ENCODE results near the gene TAOK3.
A peak's percentile ranks its signal among the peaks of the same experiment; 100 is the strongest.
"Not testable (repeated sequence)": the region's sequence is repeated elsewhere in the genome, so short reads cannot be mapped to it uniquely, and the experiment has no call there.

Gene TAOK3

DNA sequence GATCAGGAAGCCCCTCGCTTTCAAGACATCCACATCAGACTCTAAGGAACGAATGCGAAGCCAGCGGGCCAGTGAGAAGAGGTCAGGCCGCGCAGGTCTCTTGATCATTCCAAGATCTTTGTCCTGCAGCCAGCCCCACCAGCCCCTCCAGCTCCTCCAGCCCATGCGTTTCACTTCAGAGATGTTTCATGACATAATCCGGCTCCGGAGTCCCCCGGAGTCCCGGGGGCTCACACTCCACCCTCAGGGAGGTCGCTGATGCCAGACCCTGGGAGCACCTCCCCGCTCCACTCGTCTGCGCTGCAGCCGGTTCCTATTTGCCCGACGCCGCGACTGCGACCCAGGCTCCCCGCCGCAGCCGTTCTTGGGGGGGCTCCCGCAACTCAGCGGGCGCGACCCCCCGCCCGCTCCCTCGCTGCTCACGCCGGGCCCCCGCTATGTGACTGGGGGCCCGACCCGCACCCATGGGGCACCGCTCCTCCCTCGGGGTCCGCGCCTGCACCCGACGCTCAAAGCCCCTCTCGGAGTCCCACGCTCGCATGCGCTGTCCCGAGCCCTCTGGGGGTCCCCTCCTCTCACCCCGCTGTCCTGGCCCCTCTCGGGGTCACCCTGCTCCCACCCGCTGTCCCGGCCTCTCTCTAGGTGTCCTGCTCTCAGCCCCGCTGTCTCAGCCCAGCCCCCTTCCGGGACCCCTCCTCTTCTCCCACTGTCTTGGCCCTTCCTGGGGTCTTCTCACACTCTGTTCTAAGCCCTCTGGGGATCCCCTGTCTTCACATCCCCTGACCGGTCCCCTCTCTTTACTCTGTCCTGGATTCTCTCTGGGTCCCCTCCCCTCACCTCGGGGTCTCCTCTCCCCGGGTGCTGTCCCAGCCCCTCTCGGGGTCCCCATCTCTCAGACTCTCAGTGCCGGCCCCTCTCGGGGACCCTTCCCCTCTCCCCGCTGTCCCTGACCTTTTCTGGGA is 1.1 kb downstream of the TAOK3 start:
- peak; percentile 19 for DNase-seq

DNA sequence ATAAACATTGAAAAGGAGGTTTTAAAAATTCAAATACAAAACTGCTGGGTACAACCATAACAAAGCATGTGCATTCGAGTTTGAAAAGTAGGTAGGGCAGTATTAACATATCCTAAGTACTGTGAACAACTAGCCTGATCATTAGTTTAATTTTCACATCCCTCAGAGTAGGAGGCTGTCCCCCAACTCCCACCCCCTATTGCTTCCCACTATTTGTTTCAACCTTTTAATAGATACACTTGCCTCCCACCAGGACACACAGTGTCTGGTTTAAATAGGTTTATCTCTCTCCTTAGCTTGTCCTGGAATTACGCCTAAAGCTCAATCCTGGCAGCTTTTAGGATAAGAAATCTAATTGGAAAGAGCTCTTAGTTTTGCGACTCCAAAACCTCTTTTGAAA is 2.1 kb downstream of the TAOK3 start:
- no peak for DNase-seq

DNA sequence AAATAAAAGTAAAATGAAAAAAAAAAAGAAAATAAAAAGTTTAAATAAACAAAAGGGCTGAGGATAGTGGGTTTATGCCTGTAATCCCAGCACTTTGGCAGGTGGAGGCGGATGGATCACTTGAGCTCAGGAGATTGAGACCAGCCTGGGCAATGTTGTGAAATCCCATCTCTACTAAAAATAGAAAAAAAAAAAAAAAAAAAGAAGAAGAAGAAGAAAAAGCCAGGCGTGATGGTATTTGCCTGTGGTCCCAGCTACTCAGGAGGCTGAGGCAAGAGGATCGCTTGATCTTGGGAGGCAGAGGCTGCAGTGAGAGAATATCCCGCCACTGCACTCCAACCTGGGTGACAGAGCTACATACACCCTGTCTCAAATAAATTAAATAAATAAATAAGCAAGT is 3.9 kb downstream of the TAOK3 start:
- DNase-seq = no peak

DNA sequence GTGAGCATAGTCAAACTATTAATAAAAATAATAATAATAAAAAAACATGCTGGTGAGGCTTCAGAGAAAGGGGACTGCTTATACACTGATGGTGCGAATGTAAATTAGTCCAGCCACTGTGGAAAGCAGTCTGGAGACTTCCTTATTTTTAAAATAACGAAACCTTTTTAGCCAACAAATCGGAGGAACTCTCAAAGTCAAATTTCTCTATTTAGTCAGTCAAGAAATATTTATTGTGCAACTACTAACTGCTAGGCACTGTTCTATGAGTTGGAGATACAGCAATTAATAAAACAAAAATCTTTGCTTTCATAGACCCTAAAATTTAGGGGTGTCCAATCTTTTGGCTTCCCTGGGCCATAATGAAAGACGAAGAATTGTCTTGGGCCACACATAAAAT is 10.8 kb downstream of the TAOK3 start:
- DNase-seq = no peak

DNA sequence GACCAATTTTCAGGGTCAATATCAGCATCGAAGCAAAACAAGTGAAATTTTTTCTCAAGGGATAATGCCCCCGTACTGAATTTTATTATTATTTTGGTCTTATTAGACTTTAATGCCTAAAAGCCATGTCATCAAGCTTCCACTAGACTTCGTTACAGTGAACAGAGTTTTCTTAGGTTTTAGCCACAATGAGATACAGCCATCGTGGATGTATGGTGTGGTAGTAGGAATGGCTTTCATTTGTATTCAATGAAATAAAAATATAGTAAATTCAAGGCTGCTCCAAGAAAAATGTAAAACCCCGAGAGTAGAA is 11.7 kb downstream of the TAOK3 start:
- no peak for DNase-seq

DNA sequence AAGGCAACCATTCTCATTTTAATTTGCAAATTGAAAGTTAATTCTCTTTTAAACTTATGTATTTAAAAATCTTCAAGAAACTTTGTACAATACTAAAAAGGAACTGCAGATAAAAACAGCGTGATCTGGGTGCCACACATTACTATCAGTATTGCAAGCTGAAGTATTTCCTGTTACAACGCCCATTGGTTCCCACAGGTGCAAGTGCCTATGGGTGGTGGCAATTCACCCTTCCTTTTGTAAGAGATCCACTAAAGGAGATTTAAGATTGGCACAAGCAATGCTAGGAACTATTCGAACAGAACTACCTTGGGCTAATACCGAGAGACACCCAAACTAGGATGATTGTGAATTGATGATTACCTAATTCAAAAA is 13.2 kb downstream of the TAOK3 start:
- DNase-seq = peak; percentile 23

DNA sequence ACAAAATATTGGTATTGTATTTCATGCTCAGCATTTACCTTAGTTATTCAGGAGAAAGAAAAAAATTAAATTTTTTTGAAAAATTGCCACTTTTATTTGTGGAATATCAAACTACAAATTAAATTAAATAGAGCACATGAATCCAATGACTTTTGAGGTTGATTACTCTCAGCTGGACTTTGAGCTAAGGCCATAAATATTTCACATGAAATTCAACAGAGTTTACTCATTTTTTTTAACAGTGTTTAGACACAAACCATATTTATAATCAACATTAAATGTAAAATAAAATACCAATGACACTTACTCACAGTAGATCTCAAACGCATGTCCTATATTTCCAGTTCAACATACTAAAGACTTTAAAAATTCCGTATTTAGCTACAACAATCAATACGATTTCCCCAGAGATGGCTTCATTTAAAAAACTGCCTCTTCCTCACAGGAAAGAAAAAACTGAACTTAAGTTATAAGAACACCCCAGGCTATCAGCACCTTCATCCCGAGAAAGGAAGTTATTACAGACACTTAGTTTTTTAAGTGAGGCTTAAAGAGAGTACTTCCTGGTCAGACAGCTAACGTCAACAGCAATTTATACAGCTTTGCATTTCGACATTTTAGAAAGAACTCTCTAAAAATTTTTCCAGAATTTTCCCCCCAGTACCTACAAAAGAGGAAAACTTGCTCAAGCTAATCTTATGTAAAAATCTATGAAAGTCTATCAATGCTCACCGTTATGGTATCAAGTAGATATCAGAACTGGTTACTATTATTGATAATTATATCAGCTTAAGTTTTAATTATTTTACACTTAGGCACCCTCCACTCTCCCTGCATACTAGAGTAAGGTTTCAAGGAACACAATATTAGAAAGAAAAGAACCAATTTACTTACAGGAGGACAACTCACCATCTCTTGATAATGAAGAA is 13.8 kb downstream of the TAOK3 start:
- no peak for DNase-seq

DNA sequence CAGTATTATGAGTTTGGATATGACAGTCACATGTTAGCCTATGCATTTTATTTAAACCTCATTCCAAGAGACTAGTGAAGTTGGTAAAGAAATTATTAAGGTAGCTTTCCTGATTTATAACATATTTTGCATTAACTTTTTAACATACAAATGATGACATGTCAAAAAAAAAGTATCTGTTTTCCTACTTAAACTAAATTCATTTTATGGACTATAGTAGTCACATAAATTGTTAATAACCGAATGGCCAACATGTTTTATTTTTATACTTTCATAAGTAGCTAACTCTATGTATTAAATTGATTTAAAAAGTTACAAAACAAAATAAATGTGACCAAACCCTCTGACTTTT is 14.7 kb downstream of the TAOK3 start:
- DNase-seq = no peak

DNA sequence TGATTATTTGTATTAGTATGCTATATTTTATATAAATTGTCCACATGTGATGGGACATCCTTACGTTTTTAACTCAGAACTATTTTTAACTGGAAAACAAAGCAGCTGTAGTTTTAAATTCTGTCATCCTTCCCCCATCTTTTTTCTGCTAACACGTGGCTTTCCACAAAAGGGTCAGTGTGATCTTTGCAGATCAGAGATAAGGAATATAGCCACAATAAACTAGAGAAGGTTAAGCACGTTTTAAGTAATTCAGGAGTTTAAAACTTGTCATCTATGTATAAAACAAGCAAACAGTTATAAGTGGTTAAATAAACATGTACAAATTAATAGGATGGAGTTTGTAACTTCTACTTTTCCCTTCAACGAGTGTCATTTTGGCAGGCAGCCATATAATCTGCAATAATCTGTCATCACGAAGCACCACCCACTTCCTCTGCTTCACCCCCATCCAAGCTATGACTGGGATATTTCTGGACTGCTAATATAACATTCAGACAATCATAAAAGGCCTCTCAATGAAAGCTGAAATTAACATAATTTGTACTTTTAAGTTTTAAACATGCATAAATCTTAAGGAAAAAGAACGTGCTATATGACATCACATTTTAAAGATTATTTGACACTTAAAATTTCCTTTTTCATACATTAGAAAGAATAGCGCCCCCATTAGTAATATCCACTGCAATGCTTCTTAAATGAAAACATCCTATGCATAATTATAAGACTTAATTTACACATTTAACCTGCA is 15.3 kb downstream of the TAOK3 start:
- DNase-seq = peak; percentile 42

DNA sequence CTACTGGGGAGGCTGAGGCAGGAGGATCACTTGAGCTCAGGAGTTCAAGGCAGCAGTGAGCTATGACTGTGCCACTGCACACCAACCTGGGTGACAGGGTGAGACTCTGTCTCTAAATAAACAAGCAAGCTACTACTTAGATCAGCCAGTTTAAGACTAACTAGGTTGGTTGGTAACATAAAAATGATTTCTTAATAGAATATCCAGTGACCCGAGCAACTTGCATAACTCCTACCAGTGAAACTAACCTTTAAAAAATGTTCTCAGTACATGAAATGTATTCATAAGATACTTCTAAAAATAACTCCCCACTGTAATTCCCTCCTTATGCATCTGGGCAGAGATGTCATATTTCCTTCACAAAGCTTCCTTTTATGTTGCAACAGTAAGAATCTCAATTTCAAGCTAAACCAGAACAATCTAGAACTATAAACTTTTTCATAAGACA is 15.9 kb downstream of the TAOK3 start:
- DNase-seq = no peak

DNA sequence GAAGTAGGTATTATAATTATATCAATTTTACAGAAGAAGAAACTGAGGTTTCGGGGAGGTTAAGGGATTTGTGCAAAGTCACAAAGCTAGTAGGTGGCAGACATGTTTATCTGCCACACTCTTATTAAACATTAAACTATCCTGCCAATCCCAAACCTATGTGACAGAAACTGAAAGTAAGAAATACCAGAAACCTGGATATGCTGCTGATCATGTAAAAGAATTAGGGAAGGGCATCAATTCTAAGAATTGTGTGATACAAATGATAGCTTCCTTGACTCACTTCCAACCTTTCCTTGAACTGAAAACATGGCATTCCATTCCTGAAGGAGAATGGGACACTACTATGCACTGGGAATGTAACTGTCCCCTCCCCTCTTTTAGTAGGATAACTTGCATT is 16.9 kb downstream of the TAOK3 start:
- DNase-seq = no peak

DNA sequence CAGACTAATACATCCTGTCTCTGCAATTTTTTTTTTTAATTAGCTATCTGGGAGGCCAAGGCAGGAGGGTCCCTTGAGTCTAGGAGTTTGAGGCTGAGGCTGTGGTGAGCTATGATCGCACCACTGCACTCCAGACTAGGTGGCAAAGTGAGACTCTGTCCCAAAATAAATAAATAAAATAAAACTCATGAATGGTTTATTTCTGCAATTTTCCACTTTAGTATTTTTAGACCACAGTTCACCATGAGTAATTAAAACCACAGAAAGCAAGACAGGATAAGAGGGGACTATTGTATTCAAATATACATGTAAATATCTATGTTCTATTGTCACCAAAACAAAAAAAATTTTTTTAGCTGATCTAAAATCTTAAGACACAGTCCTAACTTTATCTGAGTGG is 17.8 kb downstream of the TAOK3 start:
- DNase-seq = no peak

DNA sequence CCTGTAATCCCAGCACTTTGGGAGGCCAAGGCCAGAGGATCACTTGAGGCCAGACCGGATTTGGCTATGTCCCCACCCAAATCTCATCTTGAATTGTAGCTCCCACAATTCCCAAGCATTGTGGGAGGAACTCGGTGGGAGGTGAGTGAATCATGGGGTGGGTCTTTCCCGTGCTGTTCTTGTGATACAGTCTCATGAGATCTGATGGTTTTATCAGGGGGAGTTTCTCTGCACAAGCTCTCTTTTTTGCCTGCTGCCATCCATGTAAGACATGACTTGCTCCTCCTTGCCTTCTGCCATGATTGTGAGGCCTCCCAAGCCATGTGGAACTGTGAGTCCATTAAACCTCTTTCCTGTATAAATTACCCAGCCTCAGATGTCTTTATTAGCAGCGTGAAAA is 18.2 kb downstream of the TAOK3 start:
- DNase-seq = not testable (repeated sequence)

DNA sequence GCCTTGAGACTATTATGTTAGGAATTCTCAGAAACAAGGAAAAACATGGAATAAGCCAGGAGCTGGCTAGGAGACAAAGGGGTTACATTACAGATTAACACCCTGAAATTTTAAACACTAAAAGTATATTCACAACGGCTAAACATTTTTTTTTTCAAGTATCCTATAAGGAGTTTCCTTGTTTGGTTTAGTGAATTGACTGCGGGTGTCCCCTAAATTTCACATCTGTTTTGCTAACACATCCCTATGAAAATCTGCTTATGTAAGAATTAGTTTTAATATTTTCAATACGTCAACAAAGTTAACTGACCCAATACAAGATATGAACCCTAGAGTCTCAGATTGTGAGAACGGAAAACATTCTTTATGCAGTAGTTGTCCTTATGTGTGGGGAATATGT is 19.0 kb downstream of the TAOK3 start:
- DNase-seq = no peak

DNA sequence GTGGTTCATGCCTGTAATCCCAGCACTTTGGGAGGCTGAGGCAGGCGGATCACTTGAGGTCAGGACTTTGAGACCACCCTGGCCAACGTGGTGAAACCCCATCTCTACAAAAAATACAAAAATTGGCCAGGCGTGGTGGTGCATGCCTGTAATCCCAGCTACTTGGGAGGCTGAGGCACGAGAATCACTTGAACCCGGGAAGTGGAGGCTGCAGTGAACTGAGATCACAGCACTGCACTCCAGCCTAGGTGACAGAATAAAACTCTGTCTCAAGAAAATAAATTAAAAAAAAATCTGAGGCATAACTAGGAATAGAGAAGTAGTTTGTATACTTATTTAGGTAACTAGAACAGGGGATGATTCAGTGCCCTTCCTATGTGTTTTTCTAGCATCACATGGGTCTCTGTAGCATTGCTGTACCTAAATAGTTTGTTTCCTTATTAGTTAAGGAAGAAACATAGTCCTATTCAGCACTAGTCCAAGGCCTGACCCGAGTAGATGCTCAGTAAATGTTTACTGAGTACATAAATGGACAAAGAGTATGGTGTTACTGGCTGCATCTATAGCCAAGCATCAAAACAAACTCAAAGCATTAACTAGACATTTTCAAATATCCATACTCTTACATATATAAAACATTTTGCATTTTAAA is 21.7 kb downstream of the TAOK3 start:
- no peak for DNase-seq

DNA sequence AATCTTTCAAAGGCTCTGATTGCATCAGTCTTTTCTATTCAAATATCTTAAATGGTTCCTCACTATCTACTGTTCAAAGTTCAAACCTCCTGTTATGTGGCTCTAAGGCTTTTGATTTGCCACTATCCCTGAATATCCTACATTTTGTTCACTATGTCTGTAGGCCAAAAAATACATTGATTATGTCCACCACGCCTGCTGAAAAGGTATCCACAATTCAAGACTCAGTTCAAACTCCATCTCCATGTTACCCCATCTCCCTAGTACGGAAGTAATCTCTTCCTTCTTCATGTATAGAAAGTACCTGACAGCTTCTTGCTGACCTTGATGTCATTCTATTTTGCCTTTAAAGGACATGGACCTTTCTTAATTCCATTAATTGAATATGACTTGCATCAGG is 24.8 kb downstream of the TAOK3 start:
- no peak for DNase-seq

DNA sequence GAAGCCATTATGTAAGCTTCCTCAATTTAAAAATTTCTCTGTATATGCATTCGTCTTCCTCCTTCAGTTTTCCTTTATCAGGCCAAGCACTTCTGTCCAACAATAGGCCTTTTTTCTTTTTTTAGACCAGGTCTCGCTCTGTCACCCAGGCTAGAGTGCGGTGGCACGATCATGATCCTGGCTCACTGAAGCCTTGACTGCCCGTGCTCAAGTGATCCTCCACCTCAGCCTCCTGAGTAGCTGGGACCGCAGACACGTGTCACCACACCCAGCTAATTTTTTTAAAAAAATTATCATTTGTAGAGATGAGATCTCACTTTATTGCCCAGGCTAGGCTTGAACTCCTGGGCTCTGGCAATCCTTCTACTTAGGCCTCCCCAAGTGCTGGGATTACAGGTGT is 25.8 kb downstream of the TAOK3 start:
- no peak for DNase-seq

DNA sequence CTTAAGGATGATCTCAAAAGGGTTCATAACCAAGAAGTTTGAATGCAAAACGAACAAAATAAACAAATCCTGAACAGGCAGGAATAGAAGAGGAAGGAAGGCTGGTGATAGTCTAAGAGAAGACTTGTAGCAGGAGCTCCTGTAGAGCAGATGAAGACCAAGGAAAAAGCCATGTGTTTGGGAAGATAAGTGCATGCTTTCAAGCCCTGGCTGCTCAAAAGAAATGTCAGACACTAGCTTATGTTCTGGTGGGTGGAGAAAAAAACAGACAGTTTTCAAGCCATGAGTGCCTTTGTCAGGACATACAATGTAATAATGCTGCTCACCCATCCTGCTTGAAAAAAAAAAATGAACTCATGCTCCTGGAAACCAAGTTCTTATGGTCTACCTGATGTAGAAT is 27.4 kb downstream of the TAOK3 start:
- DNase-seq = no peak

DNA sequence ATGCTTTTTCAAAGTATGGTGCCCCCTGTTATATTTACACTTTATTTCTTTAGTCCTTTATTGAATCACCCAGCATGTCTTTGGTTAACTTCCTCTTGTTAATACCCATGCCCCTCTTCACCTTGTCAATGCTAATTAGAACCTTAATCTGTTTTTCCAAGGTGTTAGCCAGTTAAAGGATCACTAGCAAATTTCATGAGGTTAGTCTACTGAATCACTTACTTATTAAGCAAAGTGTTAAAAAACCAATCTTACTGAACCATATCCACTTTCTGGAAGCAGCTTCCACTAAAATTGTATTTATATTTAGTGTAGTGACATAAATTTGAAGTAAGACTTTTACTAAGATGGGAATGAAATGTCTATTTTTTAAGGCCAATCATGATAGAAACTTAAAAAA is 27.9 kb downstream of the TAOK3 start:
- no peak for DNase-seq

DNA sequence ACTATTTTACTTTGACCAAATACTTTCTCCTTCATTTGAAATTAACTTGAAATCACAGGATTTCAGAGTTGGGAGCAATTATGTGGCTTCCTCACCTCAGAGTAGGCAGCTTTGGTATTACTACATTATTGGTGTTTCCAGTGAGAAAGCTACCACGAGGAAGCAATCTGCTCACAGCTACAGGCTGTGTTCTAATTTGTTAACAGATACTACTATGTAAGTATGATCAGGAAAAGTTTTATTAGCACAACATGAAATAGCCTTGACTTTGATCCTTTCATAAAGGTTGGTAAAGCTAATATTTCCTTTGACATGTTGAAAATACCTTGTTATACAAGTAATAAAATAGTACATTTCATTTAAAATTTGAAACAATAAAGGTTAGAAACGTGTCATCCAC is 30.6 kb downstream of the TAOK3 start:
- no peak for DNase-seq

DNA sequence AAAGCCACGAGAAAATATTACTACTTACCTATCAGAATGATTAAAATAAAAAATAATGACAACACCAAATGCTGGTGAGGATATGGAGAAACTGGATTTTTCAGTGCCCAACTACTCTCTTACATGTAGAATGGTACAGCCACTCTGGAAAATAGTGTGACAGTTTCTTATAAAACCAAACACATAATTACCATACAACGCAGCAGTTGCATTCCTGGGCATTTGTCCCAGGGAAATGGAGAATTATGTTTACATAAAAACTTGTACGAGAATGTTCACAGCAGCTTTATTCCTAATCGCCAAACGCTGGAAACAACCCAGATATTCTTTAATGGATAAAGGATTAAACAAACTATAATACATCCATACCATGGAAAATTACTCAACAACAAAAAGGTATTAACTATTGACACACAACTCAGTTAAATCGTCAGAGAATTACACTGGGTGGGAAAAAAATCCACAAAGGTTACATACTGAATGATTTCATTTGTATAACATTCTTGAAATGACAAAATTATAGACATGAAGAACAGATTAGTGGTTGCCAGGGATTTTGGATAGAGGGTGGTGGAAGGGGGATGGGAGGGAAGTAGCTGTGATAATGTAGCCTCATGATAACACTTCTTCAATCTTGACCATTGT is 35.4 kb downstream of the TAOK3 start:
- DNase-seq = no peak

DNA sequence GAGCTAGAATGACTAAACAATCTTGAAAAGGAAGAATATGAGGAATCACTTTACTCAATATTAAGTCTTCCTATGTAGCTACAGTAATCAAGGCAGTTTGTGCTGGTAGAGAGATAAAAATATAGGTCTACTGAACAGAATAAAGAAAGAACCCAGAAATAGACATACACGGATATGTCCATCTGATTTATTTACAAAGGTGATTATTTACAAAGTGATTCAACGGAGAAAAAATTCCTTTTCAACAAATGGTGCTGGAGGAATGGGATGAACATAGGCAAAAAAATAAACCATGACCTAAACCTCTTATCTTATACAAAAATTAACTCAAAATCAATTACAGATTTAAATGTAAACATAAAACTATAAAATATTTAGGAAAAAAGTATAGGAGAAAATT is 36.6 kb downstream of the TAOK3 start:
- DNase-seq = no peak

All from activated gamma-delta T cell treated with Interleukin-2 at 50 U/mL for 16 hours (primary cell).